Thyroid gland (tissue), 4 donors: ENCODE data around the gene TRIM56. TPM values are rescaled to one million over a fixed set of nuclear protein-coding genes. Genes with fewer than 3 reads are reported as not detected.
"Not testable (repeated sequence)": the region's sequence is repeated elsewhere in the genome, so short reads cannot be mapped to it uniquely, and the experiment has no call there.

Source experiments
- DNase-seq, 2 donors: peaks; one replicate each; pipeline ENCODE4 v3.0.0-alpha.2; 2019
- H3K27ac ChIP-seq, 3 donors: fragments of 200-600 bp; sonication (generic); 1 replicate in 2 of 3; 2 replicates in 1 of 3; pipeline ENCODE4 v1.5.1; 2016 to 2019; ENCODE audit warnings: mild to moderate bottlenecking in 1 of 3, moderate library complexity in 1 of 3
- H3K27me3 ChIP-seq: fragments of 200-600 bp; sonication (generic); one replicate; pipeline ENCODE4 v1.5.1; 2019
- H3K36me3 ChIP-seq, 2 donors: fragments of 200-600 bp; sonication (generic); one replicate each; pipeline ENCODE4 v1.5.1; 2016 to 2019
- H3K4me1 ChIP-seq, 2 donors: fragments of 200-600 bp; sonication (generic); one replicate each; pipeline ENCODE4 v1.5.1; 2017 to 2019
- H3K4me3 ChIP-seq, 3 donors: fragments of 200-600 bp; sonication (generic); replicated peaks in 1 of 3; 1 replicate in 2 of 3; 2 replicates in 1 of 3; pipeline ENCODE4 v1.5.1; 2016; ENCODE audit warnings: mild to moderate bottlenecking in 1 of 3
- H3K9me3 ChIP-seq: fragments of 200-600 bp; sonication (generic); one replicate; pipeline ENCODE4 v1.5.1; 2017
- CTCF ChIP-seq, 6 experiments: fragments of 200-600 bp in 3 of 6; fragments of 450-650 bp in 3 of 6; sonication (generic) in 3 of 6; IDR thresholded peaks; one replicate each; pipeline ENCODE4 v1.5.1; 2016 to 2019; ENCODE audit warnings: antibody characterized with exemption in 6 of 6, mild to moderate bottlenecking in 2 of 6, inconsistent platforms in 1 of 6, moderate library complexity in 1 of 6
- POLR2A ChIP-seq, 2 donors: fragments of 450-650 bp; IDR thresholded peaks; one replicate each; pipeline ENCODE4 v1.6.1; 2017; ENCODE audit warnings: antibody characterized with exemption in 2 of 2, mild to moderate bottlenecking in 2 of 2, moderate library complexity in 1 of 2
- WGBS, 2 donors: methylation state at CpG; one replicate each; pipeline ENCODE4 v1.1.5; 2017; 5-methylcytosine and 5-hydroxymethylcytosine counted together
- intact Hi-C: fragments of 100-400 bp; cut with DNase I; formaldehyde crosslinking; loops from one replicate; pipeline ENCODE4 v1.15.1; 2023
- total RNA-seq, 4 donors: library from RNA; depleted of rRNA; stranded (reverse); fragments of >200 nt; gene quantifications; one replicate each; pipeline ENCODE4 v1.2.3, GENCODE V29; 2016

TRIM56 gene
- total RNA-seq, 4 donors from 2014 or later, result 19.6 to 36.4 (median 28.5) TPM

GRCh38 chr7:101075646-101076045 is 9.6 kb upstream of the TRIM56 start:
- Histone ChIP-seq H3K4me3 (no peak overlapping the region), H3K4me1 (no peaks in the 10 kb centered on the region), H3K27ac (no peak overlapping the region), H3K9me3 (no peaks in the 10 kb centered on the region), H3K36me3 (no peaks in the 10 kb centered on the region), H3K27me3 (no peaks in the 10 kb centered on the region)
- 55 to 65% methylated on average over 3 of the region's 3 CpGs for WGBS, 2 donors
- intact Hi-C loops, result no loop called here
- no peak for DNase-seq
- TF ChIP-seq POLR2A (IDR thresholded peaks at IDR 0.05) (no peak), CTCF (IDR thresholded peaks at IDR 0.05) (no peak)

DNA sequence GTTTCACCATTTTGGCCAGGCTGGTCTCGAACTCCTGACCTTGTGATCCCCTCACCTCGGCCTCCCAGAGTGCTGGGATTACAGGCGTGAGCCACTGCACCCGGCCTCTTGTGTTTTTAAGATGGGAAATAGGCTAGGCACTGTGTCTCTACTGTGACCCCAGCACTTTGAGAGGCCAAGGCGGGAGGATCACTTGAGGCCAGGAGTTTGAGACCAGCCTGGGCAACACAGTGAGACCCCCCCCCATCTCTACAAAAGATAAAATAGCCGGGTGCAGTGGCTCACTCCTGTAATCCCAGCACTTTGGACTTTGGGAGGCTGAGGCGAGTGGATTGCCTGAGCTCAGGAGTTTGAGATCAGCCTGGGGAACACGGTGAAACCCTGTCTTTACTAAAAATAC is 9.1 kb upstream of the TRIM56 start:
- H3K4me3 ChIP-seq, H3K27ac ChIP-seq, H3K4me1 ChIP-seq, H3K27me3 ChIP-seq, H3K9me3 ChIP-seq, intact Hi-C loops, DNase-seq, H3K36me3 ChIP-seq: not testable (repeated sequence)
- 67 to 75% methylated on average over 7 to 8 of the region's 8 CpGs for WGBS, 2 donors

GRCh38 chr7:101077303-101078086 is 7.8 kb upstream of the TRIM56 start:
- TF ChIP-seq CTCF (IDR thresholded peaks at IDR 0.05) (peak; percentile 34 to 90 (median 78)), POLR2A (IDR thresholded peaks at IDR 0.05) (no peak)
- Histone ChIP-seq H3K4me3 (no peak overlapping the region), H3K27me3 (no peaks in the 10 kb centered on the region), H3K36me3 (no peaks in the 10 kb centered on the region), H3K27ac (no peak overlapping the region), H3K9me3 (no peaks in the 10 kb centered on the region), H3K4me1 (no peaks in the 10 kb centered on the region)
- peak; percentile 83 to 85 for DNase-seq
- intact Hi-C loops, result no loop called here
- WGBS, 2 donors, result 17 to 20% methylated on average over 13 of the region's 13 CpGs

GRCh38 chr7:101081432-101081831 is 3.8 kb upstream of the TRIM56 start:
- no peak for TF ChIP-seq POLR2A (IDR thresholded peaks at IDR 0.05)
- no peak for TF ChIP-seq CTCF (IDR thresholded peaks at IDR 0.05)
- intact Hi-C loops, result no loop called here
- WGBS, 2 donors, result 47 to 49% methylated on average over 1 of the region's 1 CpG

DNA sequence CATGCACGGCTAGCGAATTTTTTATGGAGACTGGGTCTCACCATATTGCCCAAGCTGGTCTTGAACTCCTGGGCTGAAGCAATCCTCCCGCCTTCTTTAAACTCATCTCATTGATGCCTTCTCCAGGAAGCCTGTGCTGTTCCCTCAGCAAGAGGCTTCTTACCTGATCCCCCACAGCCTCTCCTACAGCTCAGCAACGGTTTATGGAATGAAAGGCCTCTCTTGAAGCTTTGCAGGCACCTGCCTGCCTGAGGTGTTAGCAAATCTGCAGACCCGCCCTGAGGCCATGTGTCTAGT is 468 bp upstream of the TRIM56 start:
- Histone ChIP-seq H3K27me3 (no peaks in the 10 kb centered on the region), H3K4me3 (peak overlapping the region in 1 of 3 donors; percentile 72), H3K9me3 (no peaks in the 10 kb centered on the region), H3K4me1 (peaks cover 6 to 22% of the 10 kb centered on the region in 2 donors), H3K27ac (peak overlapping the region; percentile 90 to 97 (median 95)), H3K36me3 (peaks cover 24 to 26% of the 10 kb centered on the region in 2 donors)
- DNase-seq, result no peak
- 54 to 63% methylated on average over 5 of the region's 5 CpGs for WGBS, 2 donors
- TF ChIP-seq POLR2A (IDR thresholded peaks at IDR 0.05) (no peak), CTCF (IDR thresholded peaks at IDR 0.05) (no peak)
- intact Hi-C loops, result loop anchor here (5.0 kb wide), 1 partner anchor 52 kb away; no protein-coding TSS in a partner anchor

More at GRCh38 chr7:101081432-101081831, 3.8 kb upstream of the TRIM56 start:
- H3K27ac ChIP-seq, result no peak overlapping the region
- no peaks in the 10 kb centered on the region for H3K36me3 ChIP-seq
- no peak overlapping the region for H3K4me3 ChIP-seq
- H3K9me3 ChIP-seq, result no peaks in the 10 kb centered on the region
- H3K4me1 ChIP-seq, result peaks cover 6 to 11% of the 10 kb centered on the region in 2 donors
- DNase-seq, result no peak
- no peaks in the 10 kb centered on the region for H3K27me3 ChIP-seq
